H9 (cell line): ENCODE results near the gene MAPK7. TPM values are rescaled to one million over a fixed set of nuclear protein-coding genes. Genes with fewer than 3 reads are reported as not detected.

Source experiments
- DNase-seq: peaks from one replicate; pipeline ENCODE4 v3.0.0-alpha.2; 2017
- H2AFZ ChIP-seq: one replicate; pipeline ENCODE4 v1.6.1; 2013; ENCODE audit warnings: mild to moderate bottlenecking, low read length, control low read depth, moderate library complexity
- H2AK5ac ChIP-seq: 2 replicates; pipeline ENCODE4 v1.6.1; 2013; ENCODE audit warnings: low read length, control low read depth, mixed read lengths; ENCODE audit not compliant: insufficient read length
- H2BK120ac ChIP-seq: one replicate; pipeline ENCODE4 v1.6.1; 2013; ENCODE audit warnings: low read depth, mild to moderate bottlenecking, low read length, control low read depth, inconsistent platforms; ENCODE audit not compliant: poor library complexity, severe bottlenecking
- H2BK12ac ChIP-seq: 2 replicates; pipeline ENCODE4 v1.6.1; 2013; ENCODE audit warnings: low read length, control low read depth, mixed read lengths, low read depth; ENCODE audit not compliant: insufficient read length
- H2BK15ac ChIP-seq: 2 replicates; pipeline ENCODE4 v1.6.1; 2013; ENCODE audit warnings: low read depth, low read length, control low read depth
- H2BK20ac ChIP-seq: one replicate; pipeline ENCODE4 v1.6.1; 2013; ENCODE audit warnings: low read depth, mild to moderate bottlenecking, low read length, control low read depth, inconsistent platforms; ENCODE audit not compliant: poor library complexity, severe bottlenecking
- H2BK5ac ChIP-seq: 2 replicates; pipeline ENCODE4 v1.6.1; 2013; ENCODE audit warnings: low read length, control low read depth, mixed read lengths; ENCODE audit not compliant: insufficient read length
- H3K14ac ChIP-seq: 2 replicates; pipeline ENCODE4 v1.6.1; 2013; ENCODE audit warnings: low read length, control low read depth; ENCODE audit not compliant: insufficient read depth
- H3K18ac ChIP-seq: 2 replicates; pipeline ENCODE4 v1.6.1; 2013; ENCODE audit warnings: low read depth, mild to moderate bottlenecking, mixed read lengths, low read length, control low read depth; ENCODE audit not compliant: insufficient read length
- H3K23ac ChIP-seq: 2 replicates; pipeline ENCODE4 v1.6.1; 2013; ENCODE audit warnings: low read length, control low read depth, mixed read lengths, low read depth; ENCODE audit not compliant: insufficient read length
- H3K23me2 ChIP-seq: 2 replicates; pipeline ENCODE4 v1.6.1; 2013; ENCODE audit warnings: low read depth, mild to moderate bottlenecking, mixed read lengths, low read length, control low read depth; ENCODE audit not compliant: insufficient read length, poor library complexity, severe bottlenecking
- H3K27ac ChIP-seq: 2 replicates; pipeline ENCODE4 v1.5.1; 2013; ENCODE audit warnings: low read length, control low read depth, mixed read lengths, low read depth; ENCODE audit not compliant: insufficient read length
- H3K27me3 ChIP-seq: 2 replicates; pipeline ENCODE4 v1.6.1; 2013; ENCODE audit warnings: low read length, control low read depth, inconsistent platforms; ENCODE audit not compliant: insufficient read depth
- H3K4ac ChIP-seq: 2 replicates; pipeline ENCODE4 v1.6.1; 2013; ENCODE audit warnings: low read depth, mild to moderate bottlenecking, control low read depth, inconsistent platforms, low read length, moderate library complexity
- H3K4me1 ChIP-seq: 2 replicates; pipeline ENCODE4 v1.6.1; 2013; ENCODE audit warnings: low read length, control low read depth, inconsistent platforms; ENCODE audit not compliant: insufficient read depth
- H3K4me2 ChIP-seq: 2 replicates; pipeline ENCODE4 v1.6.1; 2013; ENCODE audit warnings: low read length, control low read depth, mixed read lengths; ENCODE audit not compliant: insufficient read length, insufficient read depth
- H3K56ac ChIP-seq: 2 replicates; pipeline ENCODE4 v1.6.1; 2013; ENCODE audit warnings: low read depth, mild to moderate bottlenecking, mixed read lengths, low read length, control low read depth; ENCODE audit not compliant: insufficient read length
- H3K79me1 ChIP-seq: 2 replicates; pipeline ENCODE4 v1.6.1; 2013; ENCODE audit warnings: low read depth, mild to moderate bottlenecking, moderate library complexity, low read length, control low read depth, inconsistent platforms; ENCODE audit not compliant: insufficient read depth, poor library complexity, severe bottlenecking
- H3K79me2 ChIP-seq: 2 replicates; pipeline ENCODE4 v1.6.1; 2013; ENCODE audit warnings: low read length, control low read depth, inconsistent platforms; ENCODE audit not compliant: insufficient read depth
- H3K9ac ChIP-seq: 2 replicates; pipeline ENCODE4 v1.6.1; 2013; ENCODE audit warnings: low read length, control low read depth, mixed read lengths; ENCODE audit not compliant: insufficient read length; ENCODE audit errors: extremely low read depth
- H3K9me3 ChIP-seq: one replicate; pipeline ENCODE4 v1.6.1; 2013; ENCODE audit warnings: low read depth, low read length, inconsistent platforms; ENCODE audit not compliant: control insufficient read depth
- H3T11ph ChIP-seq: one replicate; pipeline ENCODE4 v1.6.1; 2013; ENCODE audit warnings: mild to moderate bottlenecking, low read length, control low read depth, inconsistent platforms
- H4K20me1 ChIP-seq: one replicate; pipeline ENCODE4 v1.6.1; 2013; ENCODE audit not compliant: control insufficient read depth, insufficient read length, insufficient read depth
- H4K5ac ChIP-seq: 2 replicates; pipeline ENCODE4 v1.6.1; 2013; ENCODE audit warnings: low read depth, mild to moderate bottlenecking, mixed read lengths, low read length, control low read depth; ENCODE audit not compliant: insufficient read length
- H4K8ac ChIP-seq: replicated peaks from 2 replicates; pipeline ENCODE4 v1.6.1; 2013; ENCODE audit warnings: low read length, control low read depth, mixed read lengths, low read depth; ENCODE audit not compliant: insufficient read length
- H4K91ac ChIP-seq: 2 replicates; pipeline ENCODE4 v1.6.1; 2013; ENCODE audit warnings: low read depth, mild to moderate bottlenecking, moderate library complexity, mixed read lengths, low read length, control low read depth; ENCODE audit not compliant: insufficient read length
- H3K27ac Mint-ChIP-seq, 3 experiments: 2 replicates in 2 of 3; 3 replicates in 1 of 3; pipeline ENCODE4 v1.8.0; 2020 to 2021; ENCODE audit warnings: mixed read lengths in 3 of 3, mild to moderate bottlenecking in 1 of 3, moderate library complexity in 1 of 3
- H3K27me3 Mint-ChIP-seq: 2 replicates; pipeline ENCODE4 v1.8.0; 2021; ENCODE audit warnings: low read depth, mild to moderate bottlenecking, moderate library complexity, mixed read lengths
- H3K36me3 Mint-ChIP-seq, 3 experiments: 2 replicates in 2 of 3; 3 replicates in 1 of 3; pipeline ENCODE4 v1.8.0; 2020 to 2021; ENCODE audit warnings: low read depth in 3 of 3, mixed read lengths in 3 of 3; ENCODE audit not compliant: insufficient read depth in 1 of 3
- H3K4me1 Mint-ChIP-seq, 2 experiments: 2 replicates each; pipeline ENCODE4 v1.8.0; 2020; ENCODE audit warnings: mixed read lengths in 2 of 2
- H3K4me3 Mint-ChIP-seq, 2 experiments: 2 replicates in 1 of 2; 3 replicates in 1 of 2; pipeline ENCODE4 v1.8.0; 2020 to 2021; ENCODE audit warnings: mild to moderate bottlenecking in 2 of 2, mixed read lengths in 2 of 2, moderate library complexity in 1 of 2
- H3K9me3 Mint-ChIP-seq, 2 experiments: 2 replicates in 1 of 2; 3 replicates in 1 of 2; pipeline ENCODE4 v1.8.0; 2020; ENCODE audit warnings: mild to moderate bottlenecking in 2 of 2, mixed read lengths in 2 of 2, moderate library complexity in 1 of 2
- CTCF ChIP-seq: fragments of 200-600 bp; sonication (generic); conservative IDR thresholded peaks from 3 replicates; pipeline ENCODE4 v1.8.0; 2021; ENCODE audit warnings: antibody characterized with exemption, mild to moderate bottlenecking
- WGBS: extraction: QIAGEN DNeasy Blood & Tissue Kit; methylation state at CpG from one replicate; pipeline ENCODE4 v1.1.7; 2013; ENCODE audit warnings: missing lambda C conversion rate, low lambda C conversion rate, mixed read lengths; ENCODE audit not compliant: insufficient read length; ENCODE audit errors: extremely low coverage; 5-methylcytosine and 5-hydroxymethylcytosine counted together
- total RNA-seq: library from RNA; stranded (reverse); gene quantifications from 2 replicates; pipeline ENCODE4 v1.2.1, GENCODE V29; 2021

The MAPK7 gene
- total RNA-seq, 1 experiment from 2014 or later: 43.8 TPM

GRCh38 chr17:19363460-19364035, 14.8 kb upstream of the MAPK7 start:
- H3T11ph ChIP-seq: no peak overlapping the region
- no peaks in the 10 kb centered on the region for H3K79me2 ChIP-seq
- peaks cover 22 to 30% of the 10 kb centered on the region in 2 experiments for H3K4me1 Mint-ChIP-seq
- H4K8ac ChIP-seq: no peak overlapping the region
- no peaks in the 10 kb centered on the region; a peak in 1 of 5 replicates for H3K9me3 Mint-ChIP-seq
- peak overlapping the region in 1 of 3 experiments; percentile 89; a peak in 2 of 7 replicates for H3K27ac Mint-ChIP-seq
- no peak overlapping the region for H3K4ac ChIP-seq
- H3K27me3 Mint-ChIP-seq: peaks cover 5% of the 10 kb centered on the region; the same call in 1 of the 2 replicates
- peaks cover 6 to 15% (median 14%) of the 10 kb centered on the region in 3 experiments; a peak in 6 of 7 replicates for H3K36me3 Mint-ChIP-seq
- H4K5ac ChIP-seq: no peak overlapping the region
- no peak overlapping the region for H3K23ac ChIP-seq
- no peak overlapping the region for H3K9ac ChIP-seq
- H4K91ac ChIP-seq: no peak overlapping the region
- no peaks in the 10 kb centered on the region for H3K9me3 ChIP-seq
- H3K79me1 ChIP-seq: no peaks in the 10 kb centered on the region
- H3K4me3 Mint-ChIP-seq: peak overlapping the region; percentile 84 to 88; a peak in 3 of 5 replicates
- no peak overlapping the region for H2BK5ac ChIP-seq
- H2BK15ac ChIP-seq: no peak overlapping the region
- H3K4me2 ChIP-seq: no peak overlapping the region
- H4K20me1 ChIP-seq: no peaks in the 10 kb centered on the region
- H3K27me3 ChIP-seq: no peaks in the 10 kb centered on the region
- DNase-seq: no peak
- no CpG with 5 or more reads among the region's 6 CpGs for WGBS
- H3K56ac ChIP-seq: no peak overlapping the region
- no peak overlapping the region for H3K18ac ChIP-seq
- H3K14ac ChIP-seq: no peak overlapping the region
- H2AFZ ChIP-seq: no peak overlapping the region
- TF ChIP-seq CTCF: no peak
- H3K23me2 ChIP-seq: no peaks in the 10 kb centered on the region
- H3K27ac ChIP-seq: no peak overlapping the region
- no peak overlapping the region for H2AK5ac ChIP-seq
- H2BK20ac ChIP-seq: no peak overlapping the region
- H3K4me1 ChIP-seq: no peaks in the 10 kb centered on the region
- H2BK120ac ChIP-seq: no peak overlapping the region
- H2BK12ac ChIP-seq: no peak overlapping the region
